Testis (tissue), 2 donors: ENCODE data around the gene SLC18A2.

Source experiments
- POLR2A ChIP-seq: fragments of 450-650 bp; IDR thresholded peaks from one replicate; pipeline ENCODE4 v1.6.1; 2017; ENCODE audit warnings: antibody characterized with exemption, mild to moderate bottlenecking, moderate library complexity
- TF ChIP-seq, protein P1 (sequence below), 3 experiments: fragments of 450-650 bp in 2 of 3; fragments of 200-600 bp in 1 of 3; sonication (generic) in 1 of 3; IDR thresholded peaks; one replicate each; pipeline ENCODE4 v1.5.1; 2016 to 2019; ENCODE audit warnings: antibody characterized with exemption in 3 of 3, mild to moderate bottlenecking in 2 of 3, moderate library complexity in 1 of 3

- TF ChIP-seq, protein P1, sequence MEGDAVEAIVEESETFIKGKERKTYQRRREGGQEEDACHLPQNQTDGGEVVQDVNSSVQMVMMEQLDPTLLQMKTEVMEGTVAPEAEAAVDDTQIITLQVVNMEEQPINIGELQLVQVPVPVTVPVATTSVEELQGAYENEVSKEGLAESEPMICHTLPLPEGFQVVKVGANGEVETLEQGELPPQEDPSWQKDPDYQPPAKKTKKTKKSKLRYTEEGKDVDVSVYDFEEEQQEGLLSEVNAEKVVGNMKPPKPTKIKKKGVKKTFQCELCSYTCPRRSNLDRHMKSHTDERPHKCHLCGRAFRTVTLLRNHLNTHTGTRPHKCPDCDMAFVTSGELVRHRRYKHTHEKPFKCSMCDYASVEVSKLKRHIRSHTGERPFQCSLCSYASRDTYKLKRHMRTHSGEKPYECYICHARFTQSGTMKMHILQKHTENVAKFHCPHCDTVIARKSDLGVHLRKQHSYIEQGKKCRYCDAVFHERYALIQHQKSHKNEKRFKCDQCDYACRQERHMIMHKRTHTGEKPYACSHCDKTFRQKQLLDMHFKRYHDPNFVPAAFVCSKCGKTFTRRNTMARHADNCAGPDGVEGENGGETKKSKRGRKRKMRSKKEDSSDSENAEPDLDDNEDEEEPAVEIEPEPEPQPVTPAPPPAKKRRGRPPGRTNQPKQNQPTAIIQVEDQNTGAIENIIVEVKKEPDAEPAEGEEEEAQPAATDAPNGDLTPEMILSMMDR (IDR thresholded peaks at IDR 0.05), result no peak
- TF ChIP-seq POLR2A, result no peak
Observed at GRCh38 chr10:117294735-117295134, 53.8 kb downstream of the SLC18A2 start.
